Osteocyte (in vitro differentiated cells): ENCODE data around the gene PDE6B. TPM values are rescaled to one million over a fixed set of nuclear protein-coding genes. Genes with fewer than 3 reads are reported as not detected.
A peak's percentile ranks its signal among the peaks of the same experiment; 100 is the strongest.

Source experiments
- DNase-seq: peaks from one replicate; pipeline ENCODE4 v3.0.0; 2021; ENCODE audit warnings: mixed read lengths; ENCODE audit not compliant: unreplicated experiment; ENCODE audit errors: extremely low spot score
- H3K27ac Mint-ChIP-seq: one replicate; pipeline ENCODE4 v1.8.0; 2021; ENCODE audit warnings: mild to moderate bottlenecking, mixed read lengths; ENCODE audit not compliant: unreplicated experiment
- H3K27me3 Mint-ChIP-seq: one replicate; pipeline ENCODE4 v1.8.0; 2021; ENCODE audit warnings: mixed read lengths; ENCODE audit not compliant: unreplicated experiment
- H3K36me3 Mint-ChIP-seq: one replicate; pipeline ENCODE4 v1.8.0; 2021; ENCODE audit warnings: mixed read lengths; ENCODE audit not compliant: unreplicated experiment
- H3K4me1 Mint-ChIP-seq: one replicate; pipeline ENCODE4 v1.8.0; 2021; ENCODE audit warnings: mixed read lengths; ENCODE audit not compliant: unreplicated experiment
- H3K4me3 Mint-ChIP-seq: one replicate; pipeline ENCODE4 v1.8.0; 2021; ENCODE audit warnings: mild to moderate bottlenecking, moderate library complexity, mixed read lengths; ENCODE audit not compliant: unreplicated experiment
- H3K9me3 Mint-ChIP-seq: one replicate; pipeline ENCODE4 v1.8.0; 2021; ENCODE audit warnings: mixed read lengths; ENCODE audit not compliant: unreplicated experiment
- total RNA-seq: library from RNA; stranded (reverse); gene quantifications from 2 replicates; pipeline ENCODE4 v1.2.1, GENCODE V29; 2021
- TF ChIP-seq, protein P1 (sequence below): fragments of 200-600 bp; sonication (generic); IDR thresholded peaks from 2 replicates; pipeline ENCODE4 v1.5.0; 2021; ENCODE audit warnings: antibody characterized with exemption, mild to moderate bottlenecking, moderate library complexity

Gene PDE6B
- total RNA-seq, 1 donor from 2014 or later, result 1.6 TPM

DNA sequence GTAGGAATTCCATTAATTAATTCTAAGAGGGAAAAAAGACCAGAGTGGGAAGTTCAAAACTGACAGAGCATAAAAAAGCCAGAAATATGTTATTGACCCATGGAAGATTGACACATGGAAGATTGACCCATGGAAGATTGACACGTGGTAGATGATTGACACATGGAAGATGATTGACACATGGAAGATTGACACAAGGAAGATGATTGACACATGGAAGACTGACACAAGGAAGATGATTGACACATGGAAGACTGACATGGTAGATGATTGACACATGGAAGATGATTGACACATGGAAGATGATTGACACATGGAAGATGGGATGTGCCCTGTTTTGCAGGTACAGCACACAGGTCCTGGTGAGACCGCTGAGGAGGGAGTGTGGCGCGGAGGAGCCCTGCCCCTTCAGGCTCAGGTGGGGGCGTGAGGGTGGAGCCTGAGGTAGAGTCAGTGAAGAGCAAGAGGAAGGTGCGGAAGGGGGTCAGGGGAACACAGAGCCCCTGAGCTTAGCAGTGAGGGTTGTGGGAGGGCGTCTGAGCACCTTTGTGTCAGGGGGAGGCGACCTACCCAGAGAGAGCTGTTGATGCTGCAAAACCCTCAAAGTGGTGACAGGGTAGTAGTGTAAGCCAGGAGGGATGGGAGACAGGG is 15.8 kb upstream of the PDE6B start:
- no peaks in the 10 kb centered on the region for H3K36me3 Mint-ChIP-seq
- DNase-seq, result peak; percentile 75

DNA sequence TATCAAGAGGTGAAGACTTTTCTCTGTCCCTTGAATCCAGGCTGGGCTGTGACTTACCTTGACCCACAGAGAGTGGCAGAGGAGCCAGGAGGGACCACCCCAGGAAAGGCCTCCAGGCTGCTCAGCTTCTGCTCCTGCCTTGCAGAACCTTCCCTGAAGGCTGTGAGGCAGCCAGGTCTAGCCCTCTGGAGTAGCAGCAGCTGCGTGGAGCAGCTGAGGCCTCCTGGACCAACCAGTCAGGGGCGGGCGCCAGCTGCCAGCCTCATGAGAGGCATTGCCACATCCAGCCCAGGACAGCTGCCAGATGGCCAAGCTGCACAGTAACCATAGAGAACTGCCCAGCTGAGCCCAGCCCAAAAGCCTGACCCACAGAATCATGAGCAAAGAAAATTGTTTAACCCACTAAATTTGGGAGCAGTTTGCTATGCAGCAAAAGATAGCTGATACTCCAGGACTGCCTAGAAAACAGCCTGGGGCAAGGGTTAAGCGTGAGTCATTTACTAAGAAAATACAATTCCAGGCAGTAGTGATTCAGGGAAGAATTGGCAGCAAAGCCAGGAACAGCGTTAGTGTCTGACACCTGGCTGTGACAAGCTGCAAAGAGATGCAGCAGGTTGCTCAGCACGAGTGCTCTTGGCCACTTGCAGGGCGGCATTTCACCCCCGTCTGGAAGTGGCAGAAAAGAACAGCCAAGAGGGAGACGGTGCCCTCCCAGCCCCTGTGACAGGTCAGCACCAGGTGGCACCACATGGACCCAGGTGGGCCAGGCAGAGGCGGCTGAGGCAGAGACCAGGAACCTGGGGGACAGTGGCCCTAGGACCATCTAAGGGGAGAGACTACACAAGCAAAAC is 14.7 kb upstream of the PDE6B start:
- Mint-ChIP-seq H3K36me3 (no peaks in the 10 kb centered on the region), H3K9me3 (peaks cover 11% of the 10 kb centered on the region), H3K4me1 (no peaks in the 10 kb centered on the region), H3K27ac (no peak overlapping the region), H3K4me3 (no peak overlapping the region), H3K27me3 (peaks cover 3% of the 10 kb centered on the region)
- TF ChIP-seq, protein P1, sequence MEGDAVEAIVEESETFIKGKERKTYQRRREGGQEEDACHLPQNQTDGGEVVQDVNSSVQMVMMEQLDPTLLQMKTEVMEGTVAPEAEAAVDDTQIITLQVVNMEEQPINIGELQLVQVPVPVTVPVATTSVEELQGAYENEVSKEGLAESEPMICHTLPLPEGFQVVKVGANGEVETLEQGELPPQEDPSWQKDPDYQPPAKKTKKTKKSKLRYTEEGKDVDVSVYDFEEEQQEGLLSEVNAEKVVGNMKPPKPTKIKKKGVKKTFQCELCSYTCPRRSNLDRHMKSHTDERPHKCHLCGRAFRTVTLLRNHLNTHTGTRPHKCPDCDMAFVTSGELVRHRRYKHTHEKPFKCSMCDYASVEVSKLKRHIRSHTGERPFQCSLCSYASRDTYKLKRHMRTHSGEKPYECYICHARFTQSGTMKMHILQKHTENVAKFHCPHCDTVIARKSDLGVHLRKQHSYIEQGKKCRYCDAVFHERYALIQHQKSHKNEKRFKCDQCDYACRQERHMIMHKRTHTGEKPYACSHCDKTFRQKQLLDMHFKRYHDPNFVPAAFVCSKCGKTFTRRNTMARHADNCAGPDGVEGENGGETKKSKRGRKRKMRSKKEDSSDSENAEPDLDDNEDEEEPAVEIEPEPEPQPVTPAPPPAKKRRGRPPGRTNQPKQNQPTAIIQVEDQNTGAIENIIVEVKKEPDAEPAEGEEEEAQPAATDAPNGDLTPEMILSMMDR, result no peak
- peak; percentile 82 for DNase-seq

More for the DNA sequence above, 15.8 kb upstream of the PDE6B start:
- Mint-ChIP-seq H3K27me3 (peaks cover 2% of the 10 kb centered on the region), H3K4me3 (no peak overlapping the region), H3K4me1 (no peaks in the 10 kb centered on the region), H3K9me3 (peaks cover 14% of the 10 kb centered on the region), H3K27ac (no peak overlapping the region)
- TF ChIP-seq, protein P1, result no peak

DNA sequence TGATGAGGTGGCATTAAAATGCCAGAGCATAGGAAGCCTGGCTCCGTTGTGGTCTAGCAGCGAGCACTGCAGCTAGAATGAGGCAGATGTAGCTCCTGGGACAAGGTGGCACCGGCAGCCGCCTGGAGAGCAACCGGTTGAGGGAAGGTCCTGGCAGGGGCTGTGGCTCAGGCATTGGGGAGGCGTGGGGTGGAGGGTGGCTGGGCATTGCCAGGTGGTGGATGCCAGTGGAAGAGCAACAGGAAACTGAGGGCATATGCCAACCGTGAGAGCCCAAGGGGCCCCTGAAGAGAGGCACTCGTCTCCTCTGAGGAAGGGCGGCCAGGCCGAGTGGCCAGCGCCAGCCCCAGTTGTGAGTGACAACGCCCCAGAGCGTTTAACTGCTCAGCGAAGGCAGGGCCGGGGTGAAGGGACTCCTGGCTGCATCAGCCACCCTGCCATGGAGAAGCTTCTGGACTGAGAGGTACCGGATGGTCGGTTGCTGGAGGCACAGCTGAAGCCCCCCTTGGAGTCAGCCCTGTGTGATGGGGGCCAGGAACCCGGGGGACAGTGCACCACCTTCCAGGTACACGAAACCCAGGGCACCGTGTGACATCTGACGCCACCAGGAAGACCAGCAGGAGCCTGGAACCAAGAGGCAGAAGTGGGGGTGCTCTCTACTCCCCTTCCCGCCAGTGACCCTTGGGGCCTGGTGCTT is 13.2 kb upstream of the PDE6B start:
- H3K36me3 Mint-ChIP-seq, result no peaks in the 10 kb centered on the region
- no peak overlapping the region for H3K4me3 Mint-ChIP-seq
- H3K9me3 Mint-ChIP-seq, result peaks cover 9% of the 10 kb centered on the region
- DNase-seq, result peak; percentile 79
- TF ChIP-seq, protein P1, result no peak
- H3K27me3 Mint-ChIP-seq, result peaks cover 3% of the 10 kb centered on the region
- no peaks in the 10 kb centered on the region for H3K4me1 Mint-ChIP-seq
- H3K27ac Mint-ChIP-seq, result no peak overlapping the region

DNA sequence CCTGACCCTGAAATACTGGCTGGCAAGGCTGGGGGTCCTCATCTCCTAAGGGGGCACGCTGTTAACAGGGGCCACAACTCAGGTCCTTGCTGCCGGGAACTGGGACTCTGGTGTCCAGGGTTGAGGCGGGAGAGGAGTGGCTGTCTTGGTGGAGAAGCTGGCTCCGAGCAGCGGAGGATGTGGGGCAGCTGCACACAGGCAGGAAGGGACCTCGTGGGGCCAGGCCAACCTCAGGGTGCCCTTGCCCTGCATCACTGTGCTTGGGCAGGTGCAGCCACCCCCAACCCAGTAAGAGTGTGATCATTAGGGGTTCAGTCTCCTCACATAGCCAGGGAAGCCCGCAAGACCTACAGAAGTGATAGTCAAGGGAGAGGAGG is 12.6 kb upstream of the PDE6B start:
- Mint-ChIP-seq H3K36me3 (no peaks in the 10 kb centered on the region), H3K4me3 (no peak overlapping the region), H3K9me3 (peaks cover 9% of the 10 kb centered on the region), H3K4me1 (no peaks in the 10 kb centered on the region), H3K27me3 (peaks cover 3% of the 10 kb centered on the region), H3K27ac (no peak overlapping the region)
- TF ChIP-seq, protein P1, result no peak
- no peak for DNase-seq

DNA sequence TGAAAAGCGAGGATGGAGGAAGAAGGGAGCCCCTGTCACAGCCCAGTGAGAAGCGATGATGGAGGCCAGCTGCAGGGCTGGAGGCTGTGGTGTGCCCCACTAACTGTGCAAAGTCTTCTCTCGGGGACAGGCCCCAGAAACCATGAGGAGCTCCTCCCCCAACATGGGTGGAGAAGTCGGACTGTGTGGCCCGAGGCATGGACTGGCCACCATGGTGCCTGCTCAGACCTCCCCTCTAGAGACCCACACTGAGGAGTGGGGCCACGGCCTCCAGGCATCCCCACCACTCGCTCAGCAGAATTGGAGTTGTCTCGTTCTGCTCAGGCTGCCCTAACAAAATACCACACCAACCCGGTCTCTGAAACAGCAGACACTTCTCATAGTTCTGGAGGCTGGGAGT is 12.2 kb upstream of the PDE6B start:
- Mint-ChIP-seq H3K4me3 (no peak overlapping the region), H3K36me3 (no peaks in the 10 kb centered on the region), H3K27ac (no peak overlapping the region), H3K9me3 (peaks cover 9% of the 10 kb centered on the region), H3K27me3 (peaks cover 3% of the 10 kb centered on the region), H3K4me1 (no peaks in the 10 kb centered on the region)
- DNase-seq, result no peak
- TF ChIP-seq, protein P1, result no peak
